Subcutaneous adipose tissue (tissue), 4 donors: ENCODE data around the gene PLTP. TPM values are rescaled to one million over a fixed set of nuclear protein-coding genes. Genes with fewer than 3 reads are reported as not detected.

Source experiments
- CTCF ChIP-seq: fragments of 450-650 bp; IDR thresholded peaks from one replicate; pipeline ENCODE4 v1.5.1; 2016; ENCODE audit warnings: low read depth, mild to moderate bottlenecking, control low read depth, antibody characterized with exemption, moderate library complexity
- total RNA-seq, 4 donors: library from RNA; depleted of rRNA; stranded (reverse); fragments of >200 nt; gene quantifications; one replicate each; pipeline ENCODE4 v1.1.0, GENCODE V29; 2016

Gene PLTP
- total RNA-seq, 4 donors from 2014 or later, result 135 to 475 (median 261) TPM

GRCh38 chr20:45934046-45934585, 22.2 kb upstream of the PLTP start:
- TF ChIP-seq CTCF, result no peak

- TF ChIP-seq CTCF, result no peak
Measured at GRCh38 chr20:45933266-45934045, 21.5 kb upstream of the PLTP start.

- no peak for TF ChIP-seq CTCF
Measured at GRCh38 chr20:45927071-45927878, 15.3 kb upstream of the PLTP start.

- TF ChIP-seq CTCF, result no peak
Measured at GRCh38 chr20:45926731-45927070, 14.7 kb upstream of the PLTP start.

GRCh38 chr20:45925821-45926506, 14.0 kb upstream of the PLTP start:
- TF ChIP-seq CTCF, result no peak

- TF ChIP-seq CTCF, result no peak
Measured at GRCh38 chr20:45924391-45925261, 12.7 kb upstream of the PLTP start.
